IPS-18c (cell line): ENCODE measurements around the gene GOLGA6L7.
A peak's percentile ranks its signal among the peaks of the same experiment; 100 is the strongest.
"Not testable (repeated sequence)": the region's sequence is repeated elsewhere in the genome, so short reads cannot be mapped to it uniquely, and the experiment has no call there.

Experiments used
- H3K4me3 ChIP-seq: 2 replicates; pipeline ENCODE4 v1.7.0; 2013; ENCODE audit warnings: low read depth, mild to moderate bottlenecking, low read length, moderate library complexity; ENCODE audit not compliant: insufficient read depth
- H3K9me3 ChIP-seq: one replicate; pipeline ENCODE4 v1.6.1; 2013; ENCODE audit warnings: mild to moderate bottlenecking, low read length, moderate library complexity; ENCODE audit not compliant: control insufficient read depth, insufficient read depth

The GOLGA6L7 gene

GRCh38 chr15:28861589-28862293 lies 13.3 kb upstream of the GOLGA6L7 start:
- H3K9me3 ChIP-seq, H3K4me3 ChIP-seq: not testable (repeated sequence)

GRCh38 chr15:28861031-28861534 lies 12.6 kb upstream of the GOLGA6L7 start:
- H3K9me3 ChIP-seq: peaks cover 2% of the 10 kb centered on the region
- H3K4me3 ChIP-seq: no peak overlapping the region

DNA sequence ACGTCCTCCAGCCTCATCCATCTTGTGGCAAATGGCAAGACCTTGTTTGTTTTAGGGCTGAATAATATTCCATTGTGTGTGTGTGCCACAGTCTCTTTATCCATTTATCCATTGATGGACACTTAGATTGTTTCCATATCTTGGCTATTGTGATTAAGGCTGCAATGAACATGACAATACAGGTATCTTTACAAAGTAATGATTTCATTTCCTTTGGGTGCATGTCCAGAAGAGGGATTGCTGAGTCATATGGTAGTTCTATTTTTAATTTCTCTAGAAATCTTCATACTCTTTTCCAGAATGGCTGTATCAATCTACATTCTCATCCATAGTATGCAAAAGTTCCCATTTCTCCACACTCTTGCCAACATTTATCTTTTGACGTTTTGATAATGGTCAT lies 6.1 kb upstream of the GOLGA6L7 start:
- H3K4me3 ChIP-seq, H3K9me3 ChIP-seq: not testable (repeated sequence)

- H3K4me3 ChIP-seq, H3K9me3 ChIP-seq: not testable (repeated sequence)
These were observed 5.2 kb upstream of the GOLGA6L7 start for GRCh38 chr15:28853654-28854053.

DNA sequence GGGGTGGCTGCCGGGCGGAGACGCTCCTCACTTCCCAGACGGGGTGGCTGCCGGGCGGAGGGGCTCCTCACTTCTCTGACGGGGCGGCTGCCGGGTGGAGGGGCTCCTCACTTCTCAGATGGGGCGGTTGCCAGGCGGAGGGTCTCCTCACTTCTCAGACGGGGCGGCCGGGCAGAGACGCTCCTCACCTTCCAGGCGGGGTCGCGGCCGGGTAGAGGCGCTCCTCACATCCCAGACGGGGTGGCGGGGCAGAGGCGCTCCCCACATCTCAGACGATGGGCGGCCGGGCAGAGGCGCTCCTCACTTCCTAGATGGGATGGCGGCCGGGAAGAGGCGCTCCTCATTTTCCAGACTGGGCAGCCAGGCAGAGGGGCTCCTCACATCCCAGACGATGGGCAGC lies 1.3 kb upstream of the GOLGA6L7 start:
- H3K4me3 ChIP-seq, H3K9me3 ChIP-seq: not testable (repeated sequence)

GRCh38 chr15:28849271-28849670 lies 827 bp upstream of the GOLGA6L7 start:
- H3K9me3 ChIP-seq, H3K4me3 ChIP-seq: not testable (repeated sequence)

DNA sequence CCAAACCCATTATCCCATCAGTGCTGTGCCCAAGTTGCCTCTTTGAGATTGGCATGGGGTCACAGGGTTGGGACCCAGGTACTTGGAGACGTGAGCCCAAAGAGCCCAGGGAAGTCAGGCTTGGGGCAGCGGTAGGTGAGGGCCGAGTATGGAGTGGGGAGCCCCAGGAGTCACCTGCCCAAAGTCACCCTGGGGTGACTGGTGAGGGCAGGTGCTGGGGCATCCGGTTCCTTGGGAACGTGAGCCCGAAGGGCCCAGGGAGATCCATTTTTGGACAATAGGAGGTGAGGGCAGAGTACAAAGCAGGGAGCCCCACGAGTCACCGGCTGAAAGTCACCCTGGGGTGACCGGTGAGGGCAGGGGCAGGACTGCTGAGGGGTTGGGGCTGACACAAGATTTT lies 485 bp downstream of the GOLGA6L7 start:
- not testable (repeated sequence) for H3K9me3 ChIP-seq, H3K4me3 ChIP-seq

DNA sequence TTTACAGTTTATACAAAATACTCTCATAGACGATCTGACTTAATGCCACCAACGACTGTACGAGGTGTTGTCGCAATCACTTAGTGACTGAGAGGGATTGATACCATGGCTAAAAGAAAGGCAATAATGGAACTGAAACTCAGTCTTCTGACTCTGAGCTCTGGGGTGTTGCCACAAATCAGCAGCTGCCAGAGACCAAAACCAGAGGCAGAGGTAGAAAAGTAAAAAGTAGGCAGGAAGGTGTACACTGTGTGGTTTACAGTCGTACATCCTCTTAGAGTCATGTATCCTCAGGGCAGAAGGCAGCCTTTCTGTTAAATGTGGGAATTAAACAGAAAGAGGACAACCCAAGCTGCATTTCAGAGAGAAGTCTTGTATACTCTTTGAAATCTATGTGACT lies 1.2 kb downstream of the GOLGA6L7 start:
- H3K4me3 ChIP-seq, H3K9me3 ChIP-seq: not testable (repeated sequence)

DNA sequence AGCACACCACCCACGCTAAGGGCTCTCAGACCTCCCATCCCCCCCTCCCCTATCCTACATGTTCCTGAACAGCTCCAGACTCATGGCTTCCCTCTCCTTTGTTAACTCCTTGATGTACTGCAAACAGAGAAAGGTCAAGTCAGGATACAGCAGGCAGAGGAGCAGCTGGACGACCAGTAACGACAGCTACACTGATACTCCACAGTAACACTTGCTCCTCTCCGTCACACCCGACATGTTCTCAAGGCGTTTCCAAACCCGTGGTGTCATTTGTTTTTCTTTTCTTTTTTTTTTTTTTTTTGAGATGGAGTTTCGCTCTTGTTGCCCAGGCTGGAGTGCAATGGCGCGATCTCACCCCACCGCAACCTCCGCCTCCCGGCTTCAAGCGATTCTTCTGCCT lies 4.3 kb downstream of the GOLGA6L7 start:
- H3K9me3 ChIP-seq: not testable (repeated sequence)

GRCh38 chr15:28843520-28843919 lies 4.9 kb downstream of the GOLGA6L7 start:
- H3K4me3 ChIP-seq, H3K9me3 ChIP-seq: not testable (repeated sequence)

More for the DNA sequence above, 4.3 kb downstream of the GOLGA6L7 start:
- not testable (repeated sequence) for H3K4me3 ChIP-seq

- not testable (repeated sequence) for H3K4me3 ChIP-seq
These were observed 6.2 kb downstream of the GOLGA6L7 start for GRCh38 chr15:28842210-28842609.

DNA sequence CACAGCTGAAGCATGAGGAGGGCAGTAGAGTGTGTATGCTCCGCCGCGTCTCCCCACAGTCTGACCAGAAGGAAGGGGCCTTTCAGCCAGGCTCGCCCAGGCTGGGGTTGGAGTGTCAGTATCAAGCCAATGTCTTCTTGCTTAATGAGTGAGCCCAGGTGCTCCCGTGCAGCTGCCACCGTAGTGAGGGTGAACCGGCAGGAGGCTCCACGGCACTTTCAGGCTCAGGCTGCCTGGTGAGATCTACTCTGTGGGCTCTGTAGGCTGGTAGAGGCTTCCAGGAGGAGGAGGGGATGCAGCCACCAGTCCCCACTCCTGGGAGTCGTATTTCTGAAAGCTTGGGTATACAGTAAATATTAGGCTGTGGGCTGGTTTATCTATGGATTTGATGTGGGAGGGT lies 8.2 kb downstream of the GOLGA6L7 start:
- H3K9me3 ChIP-seq: not testable (repeated sequence)

More at GRCh38 chr15:28842210-28842609, 6.2 kb downstream of the GOLGA6L7 start:
- H3K9me3 ChIP-seq: not testable (repeated sequence)

DNA sequence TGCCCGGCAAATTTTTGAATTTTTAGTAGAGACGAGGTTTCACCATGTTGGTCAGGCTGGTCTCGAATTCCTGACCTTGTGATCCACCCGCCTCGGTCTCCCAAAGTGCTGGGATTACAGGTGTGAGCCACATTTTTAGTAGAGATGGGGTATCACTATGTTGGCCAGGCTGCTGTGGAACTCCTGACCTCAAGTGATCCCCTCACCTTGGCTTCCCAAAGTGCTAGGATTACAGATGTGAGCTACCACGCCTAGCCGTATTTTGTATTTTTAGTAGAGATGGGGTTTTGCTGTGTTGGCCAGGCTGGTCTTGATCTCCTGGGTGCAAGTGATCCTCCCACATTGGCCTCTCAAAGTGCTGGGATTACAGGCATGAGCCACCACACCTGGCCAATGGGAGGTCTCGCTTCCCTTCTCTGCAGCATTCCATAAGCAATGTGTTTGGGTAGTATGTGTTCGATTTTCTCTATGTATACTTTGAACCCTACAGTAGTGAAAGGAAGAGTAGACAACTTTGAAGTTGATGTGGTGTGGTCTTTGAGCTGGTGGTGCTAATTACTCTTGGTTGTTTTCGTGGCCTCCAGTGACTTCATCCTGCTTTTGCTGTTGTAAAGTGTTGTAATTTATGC lies 13.4 kb downstream of the GOLGA6L7 start:
- not testable (repeated sequence) for H3K4me3 ChIP-seq

More for the DNA sequence above, 8.2 kb downstream of the GOLGA6L7 start:
- H3K4me3 ChIP-seq: not testable (repeated sequence)

DNA sequence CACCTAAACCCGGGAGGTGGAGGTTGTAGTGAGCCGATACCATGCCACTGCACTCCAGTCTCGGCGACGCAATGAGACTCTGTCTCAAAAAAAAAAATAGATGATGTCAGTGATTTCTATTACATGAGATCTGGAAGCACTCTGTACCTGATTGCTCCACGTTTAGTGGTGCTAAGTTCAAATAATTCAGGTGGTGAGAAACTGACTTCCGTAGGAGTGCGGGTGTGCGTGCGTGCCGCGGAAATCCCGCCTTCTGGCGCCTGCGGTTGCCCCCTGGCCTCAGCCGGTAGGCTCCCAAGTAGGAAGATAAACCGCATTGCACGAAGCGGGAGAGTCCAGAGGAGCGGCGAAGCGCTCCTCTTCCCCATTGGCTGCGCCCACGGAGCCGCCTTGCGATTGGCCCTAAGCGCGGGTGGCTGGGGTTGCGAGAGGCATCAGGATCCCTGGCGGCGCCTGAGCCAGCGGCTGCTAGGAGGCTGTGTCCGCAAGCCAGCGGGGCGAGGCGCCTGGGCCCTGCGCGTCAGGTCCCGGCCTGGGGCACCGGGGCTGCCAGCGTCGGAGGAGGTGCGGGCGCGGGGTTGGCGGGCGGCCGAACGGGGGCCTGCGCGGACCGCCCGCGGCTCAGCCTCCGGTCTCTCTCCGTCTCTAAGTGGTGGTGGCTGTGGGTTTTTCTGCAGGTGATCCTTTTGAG lies 16.4 kb downstream of the GOLGA6L7 start:
- peak overlapping the region; percentile 38; the same call in 1 of the 2 replicates for H3K4me3 ChIP-seq
- not testable (repeated sequence) for H3K9me3 ChIP-seq

More for the DNA sequence above, 13.4 kb downstream of the GOLGA6L7 start:
- not testable (repeated sequence) for H3K9me3 ChIP-seq

DNA sequence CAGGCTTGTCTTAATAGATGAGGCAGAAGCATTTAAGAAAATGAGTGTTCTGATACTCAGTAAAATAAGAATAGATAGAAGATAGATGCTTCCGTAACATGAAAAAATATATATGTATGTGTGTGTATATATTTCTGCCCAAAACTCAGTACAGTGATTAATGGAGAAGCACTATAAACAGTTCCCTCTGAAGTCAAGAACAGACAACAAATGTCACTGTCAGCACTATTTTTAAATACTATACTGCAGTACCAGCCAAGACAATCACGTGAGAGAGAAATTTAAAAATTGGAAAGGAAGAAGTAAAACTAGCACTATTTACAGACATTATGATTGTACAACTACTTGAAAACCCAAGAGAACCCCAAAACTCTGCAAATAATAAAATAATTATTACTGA lies 27.0 kb downstream of the GOLGA6L7 start:
- H3K9me3 ChIP-seq, H3K4me3 ChIP-seq: not testable (repeated sequence)

DNA sequence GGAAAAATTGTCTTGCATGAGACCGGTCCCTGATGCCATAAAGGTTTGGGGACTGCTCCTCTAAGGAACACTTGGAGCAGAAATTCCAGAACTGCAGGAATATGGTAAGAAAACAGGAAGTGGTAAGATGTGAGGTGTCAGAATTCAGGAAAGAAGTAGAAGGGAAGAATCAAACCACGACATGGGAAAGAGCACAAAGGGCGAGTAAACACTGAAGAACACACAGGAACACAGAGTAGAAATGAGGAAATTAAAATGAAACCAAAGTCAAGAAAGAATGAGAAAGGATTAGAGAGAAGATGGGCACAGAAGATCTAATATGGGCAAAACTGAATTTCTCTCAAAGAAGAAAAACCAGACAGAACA lies 28.5 kb downstream of the GOLGA6L7 start:
- H3K9me3 ChIP-seq, H3K4me3 ChIP-seq: not testable (repeated sequence)

DNA sequence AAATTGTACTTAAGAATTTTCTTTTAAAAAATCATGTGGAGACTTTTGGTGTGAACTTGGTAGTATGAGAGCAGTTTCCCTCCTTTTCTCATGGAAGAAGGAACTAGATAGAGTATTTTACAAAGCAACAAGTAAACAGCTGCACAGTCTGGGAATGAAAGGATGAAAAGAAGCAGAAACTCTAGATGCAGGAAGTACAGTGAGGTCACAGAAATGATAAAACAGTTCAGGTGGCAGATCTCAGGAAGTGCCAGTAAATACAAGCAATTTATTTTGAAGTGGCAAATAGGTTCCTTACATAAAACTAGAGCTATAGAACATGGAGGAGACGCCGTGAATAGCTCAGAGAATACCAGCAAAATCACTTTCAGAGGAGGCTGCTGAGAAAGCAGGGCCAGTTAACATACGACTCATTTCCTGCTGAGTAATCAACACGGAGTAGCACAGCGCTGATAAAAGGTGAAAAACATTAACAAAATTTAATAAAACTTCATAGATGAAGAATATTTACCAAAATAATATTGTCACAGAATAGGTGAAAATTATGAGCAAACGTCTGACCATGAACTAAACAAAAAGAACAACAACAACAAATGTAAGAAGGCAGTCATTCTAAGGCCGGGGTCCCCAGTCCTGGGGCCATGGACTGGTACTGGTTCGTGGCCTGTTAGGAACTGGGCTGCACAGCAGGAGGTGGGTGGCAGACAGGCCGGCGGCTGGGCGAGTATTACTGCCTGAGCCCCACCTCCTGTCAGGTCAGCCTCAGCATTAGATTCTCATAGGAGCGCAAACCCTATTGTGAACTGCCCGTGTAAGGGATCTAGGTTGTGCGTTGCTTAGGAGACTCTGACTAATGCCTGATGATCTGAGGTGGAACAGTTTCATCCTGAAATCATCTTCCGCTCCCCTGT lies 29.2 kb downstream of the GOLGA6L7 start:
- not testable (repeated sequence) for H3K9me3 ChIP-seq, H3K4me3 ChIP-seq
